SKM-1 treated with dmso at 0.1 percent for 144 hours (cell line): ENCODE results near the gene FCN2.

Experiments used
- DNase-seq: peaks from one replicate; lab custom pipeline; 2025; ENCODE audit not compliant: unreplicated experiment; lab: John Stamatoyannopoulos, UW

FCN2 gene

GRCh38 chr9:134868751-134869553 lies 11.7 kb upstream of the FCN2 start:
- no peak for DNase-seq

GRCh38 chr9:134869554-134870300 lies 10.9 kb upstream of the FCN2 start:
- no peak for DNase-seq

GRCh38 chr9:134870301-134870694 lies 10.3 kb upstream of the FCN2 start:
- no peak for DNase-seq

GRCh38 chr9:134870746-134871662 lies 9.6 kb upstream of the FCN2 start:
- no peak for DNase-seq

- DNase-seq = no peak
Measured at GRCh38 chr9:134871697-134872340, 8.8 kb upstream of the FCN2 start.

- DNase-seq = no peak
Measured at GRCh38 chr9:134872482-134873231, 8.0 kb upstream of the FCN2 start.

GRCh38 chr9:134875371-134875770 lies 5.2 kb upstream of the FCN2 start:
- DNase-seq = no peak

GRCh38 chr9:134877541-134877940 lies 3.1 kb upstream of the FCN2 start:
- DNase-seq = no peak

- no peak for DNase-seq
Measured at GRCh38 chr9:134879664-134880483, 736 bp upstream of the FCN2 start.

GRCh38 chr9:134881313-134881670 lies 682 bp downstream of the FCN2 start:
- DNase-seq = no peak

- DNase-seq = no peak
Measured at GRCh38 chr9:134882204-134882785, 1.7 kb downstream of the FCN2 start.

- DNase-seq = no peak
Measured at GRCh38 chr9:134883040-134883782, 2.6 kb downstream of the FCN2 start.

- no peak for DNase-seq
Measured at GRCh38 chr9:134884492-134884891, 3.9 kb downstream of the FCN2 start.

GRCh38 chr9:134885001-134885678 lies 4.5 kb downstream of the FCN2 start:
- DNase-seq = no peak

GRCh38 chr9:134885679-134886412 lies 5.2 kb downstream of the FCN2 start:
- no peak for DNase-seq

GRCh38 chr9:134886413-134886913 lies 5.9 kb downstream of the FCN2 start:
- DNase-seq = no peak

- no peak for DNase-seq
Measured at GRCh38 chr9:134887219-134887618, 6.6 kb downstream of the FCN2 start.
